SU-DHL-6 (cell line): Measurements from ENCODE around the gene HIPK2.

Source experiments
- H2AFZ ChIP-seq: fragments of 200-600 bp; sonication (generic); 2 replicates; pipeline ENCODE4 v1.6.1; 2014; ENCODE audit warnings: low read depth, mild to moderate bottlenecking, moderate library complexity, mixed read lengths, antibody characterized with exemption, low read length; ENCODE audit not compliant: severe bottlenecking
- H3F3A ChIP-seq: fragments of 200-600 bp; shearing (Covaris generic); 2 replicates; pipeline ENCODE4 v1.6.0; 2016; ENCODE audit warnings: antibody characterized with exemption, mild to moderate bottlenecking; ENCODE audit not compliant: insufficient read depth
- H3K27ac ChIP-seq: fragments of 200-600 bp; sonication (generic); 2 replicates; pipeline ENCODE4 v1.5.1; 2016; ENCODE audit warnings: low read depth, mild to moderate bottlenecking, low read length, moderate library complexity, mixed read lengths
- H3K27me3 ChIP-seq: fragments of 200-600 bp; sonication (generic), shearing (Covaris generic); 2 replicates; pipeline ENCODE4 v1.6.0; 2014; ENCODE audit warnings: mild to moderate bottlenecking, low read length
- H3K36me3 ChIP-seq: fragments of 200-600 bp; sonication (generic); 2 replicates; pipeline ENCODE4 v1.6.1; 2014; ENCODE audit warnings: mild to moderate bottlenecking, low read length, mixed read lengths
- H3K4me2 ChIP-seq: fragments of 300-600, 200-600 bp; shearing (Covaris generic), sonication (generic); 2 replicates; pipeline ENCODE4 v1.6.0; 2014; ENCODE audit warnings: low read length, low read depth, mild to moderate bottlenecking; ENCODE audit not compliant: poor library complexity, severe bottlenecking
- H3K4me3 ChIP-seq: fragments of 200-600 bp; sonication (generic); 2 replicates; pipeline ENCODE4 v1.5.1; 2014; ENCODE audit warnings: antibody characterized with exemption, low read length, mild to moderate bottlenecking, mixed read lengths; ENCODE audit not compliant: insufficient read depth, poor library complexity, severe bottlenecking
- H3K79me2 ChIP-seq: fragments of 200-600 bp; sonication (generic); 2 replicates; pipeline ENCODE4 v1.6.1; 2014; ENCODE audit warnings: mild to moderate bottlenecking, low read length, moderate library complexity; ENCODE audit not compliant: insufficient read depth
- H3K9ac ChIP-seq: fragments of 200-600 bp; sonication (generic); 2 replicates; pipeline ENCODE4 v1.7.0; 2014; ENCODE audit warnings: mild to moderate bottlenecking, low read length
- H3K9me2 ChIP-seq: fragments of 200-600 bp; sonication (generic); replicated peaks from 2 replicates; pipeline ENCODE4 v1.6.1; 2014; ENCODE audit warnings: low read length; ENCODE audit not compliant: insufficient read depth
- H3K9me3 ChIP-seq: fragments of 200-600 bp; sonication (generic); 2 replicates; pipeline ENCODE4 v1.6.1; 2014; ENCODE audit warnings: low read length, mixed read lengths; ENCODE audit not compliant: insufficient read depth
- H4K20me1 ChIP-seq: fragments of 200-600 bp; sonication (generic); 2 replicates; pipeline ENCODE4 v1.6.1; 2014; ENCODE audit warnings: low read depth, mild to moderate bottlenecking, antibody characterized with exemption, low read length, moderate library complexity, mixed read lengths
- EZH2phosphoT487 ChIP-seq: fragments of 200-600 bp; sonication (generic), shearing (Covaris generic); conservative IDR thresholded peaks from 2 replicates; pipeline ENCODE4 v1.6.1; 2018; ENCODE audit warnings: mild to moderate bottlenecking, antibody characterized with exemption, low read length, moderate library complexity, mixed read lengths
- TF ChIP-seq, protein P1 (sequence below): fragments of 200-600 bp; sonication (generic); IDR thresholded peaks from one replicate; pipeline ENCODE4 v1.5.1; 2017; ENCODE audit warnings: antibody characterized with exemption, mild to moderate bottlenecking, low read length, moderate library complexity; ENCODE audit not compliant: insufficient read depth, poor library complexity, severe bottlenecking

HIPK2 gene

GRCh38 chr7:139798221-139798620, 20.4 kb upstream of the HIPK2 start:
- no peaks in the 10 kb centered on the region for H3K27me3 ChIP-seq
- no peak overlapping the region for H3K27ac ChIP-seq
- no peaks in the 10 kb centered on the region for H3K79me2 ChIP-seq
- no peak overlapping the region for H2AFZ ChIP-seq
- no peak overlapping the region for H3K4me3 ChIP-seq
- H3F3A ChIP-seq = no peaks in the 10 kb centered on the region
- H3K4me2 ChIP-seq = no peak overlapping the region
- H3K9ac ChIP-seq = no peak overlapping the region
- H3K9me3 ChIP-seq = no peaks in the 10 kb centered on the region
- TF ChIP-seq EZH2phosphoT487 = no peak
- TF ChIP-seq, protein P1, sequence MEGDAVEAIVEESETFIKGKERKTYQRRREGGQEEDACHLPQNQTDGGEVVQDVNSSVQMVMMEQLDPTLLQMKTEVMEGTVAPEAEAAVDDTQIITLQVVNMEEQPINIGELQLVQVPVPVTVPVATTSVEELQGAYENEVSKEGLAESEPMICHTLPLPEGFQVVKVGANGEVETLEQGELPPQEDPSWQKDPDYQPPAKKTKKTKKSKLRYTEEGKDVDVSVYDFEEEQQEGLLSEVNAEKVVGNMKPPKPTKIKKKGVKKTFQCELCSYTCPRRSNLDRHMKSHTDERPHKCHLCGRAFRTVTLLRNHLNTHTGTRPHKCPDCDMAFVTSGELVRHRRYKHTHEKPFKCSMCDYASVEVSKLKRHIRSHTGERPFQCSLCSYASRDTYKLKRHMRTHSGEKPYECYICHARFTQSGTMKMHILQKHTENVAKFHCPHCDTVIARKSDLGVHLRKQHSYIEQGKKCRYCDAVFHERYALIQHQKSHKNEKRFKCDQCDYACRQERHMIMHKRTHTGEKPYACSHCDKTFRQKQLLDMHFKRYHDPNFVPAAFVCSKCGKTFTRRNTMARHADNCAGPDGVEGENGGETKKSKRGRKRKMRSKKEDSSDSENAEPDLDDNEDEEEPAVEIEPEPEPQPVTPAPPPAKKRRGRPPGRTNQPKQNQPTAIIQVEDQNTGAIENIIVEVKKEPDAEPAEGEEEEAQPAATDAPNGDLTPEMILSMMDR = no peak
- no peaks in the 10 kb centered on the region for H3K36me3 ChIP-seq
- H3K9me2 ChIP-seq = no peaks in the 10 kb centered on the region
- no peaks in the 10 kb centered on the region for H4K20me1 ChIP-seq

DNA sequence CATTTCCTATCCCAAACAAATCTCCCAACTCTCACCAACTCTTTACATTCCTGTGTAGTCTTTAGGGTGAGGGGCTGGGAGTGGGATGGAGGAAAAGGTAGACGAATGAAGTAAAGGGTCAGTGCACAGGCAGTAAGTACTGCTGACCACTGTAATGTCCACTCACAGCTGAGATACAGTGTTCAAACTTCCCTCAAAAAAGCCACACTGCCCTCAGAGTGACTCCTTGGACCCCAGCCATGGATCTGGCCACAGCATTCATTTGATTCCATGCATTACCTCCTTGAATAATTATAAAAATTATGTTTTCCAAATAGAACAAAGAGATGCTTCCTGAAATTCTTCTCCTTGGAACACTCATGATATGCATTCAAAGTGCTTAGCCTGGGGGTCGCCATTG, 19.8 kb upstream of the HIPK2 start:
- H3K27me3 ChIP-seq = no peaks in the 10 kb centered on the region
- H3K4me2 ChIP-seq = no peak overlapping the region
- no peak overlapping the region for H3K27ac ChIP-seq
- H3K36me3 ChIP-seq = no peaks in the 10 kb centered on the region
- no peak overlapping the region for H3K4me3 ChIP-seq
- H4K20me1 ChIP-seq = no peaks in the 10 kb centered on the region
- H2AFZ ChIP-seq = no peak overlapping the region
- no peaks in the 10 kb centered on the region for H3F3A ChIP-seq
- no peaks in the 10 kb centered on the region for H3K9me2 ChIP-seq
- no peak for TF ChIP-seq EZH2phosphoT487
- TF ChIP-seq, protein P1 = no peak
- H3K9me3 ChIP-seq = no peaks in the 10 kb centered on the region
- no peak overlapping the region for H3K9ac ChIP-seq
- H3K79me2 ChIP-seq = no peaks in the 10 kb centered on the region

- H3F3A ChIP-seq = no peaks in the 10 kb centered on the region
- no peaks in the 10 kb centered on the region for H3K9me2 ChIP-seq
- no peak overlapping the region for H3K4me3 ChIP-seq
- TF ChIP-seq, protein P1 = no peak
- TF ChIP-seq EZH2phosphoT487 = no peak
- H3K79me2 ChIP-seq = no peaks in the 10 kb centered on the region
- H2AFZ ChIP-seq = no peak overlapping the region
- no peaks in the 10 kb centered on the region for H3K27me3 ChIP-seq
- H3K4me2 ChIP-seq = no peak overlapping the region
- no peaks in the 10 kb centered on the region for H3K9me3 ChIP-seq
- H3K36me3 ChIP-seq = no peaks in the 10 kb centered on the region
- no peak overlapping the region for H3K27ac ChIP-seq
- no peak overlapping the region for H3K9ac ChIP-seq
- no peaks in the 10 kb centered on the region for H4K20me1 ChIP-seq
Observed at GRCh38 chr7:139791316-139791715, 13.5 kb upstream of the HIPK2 start.

DNA sequence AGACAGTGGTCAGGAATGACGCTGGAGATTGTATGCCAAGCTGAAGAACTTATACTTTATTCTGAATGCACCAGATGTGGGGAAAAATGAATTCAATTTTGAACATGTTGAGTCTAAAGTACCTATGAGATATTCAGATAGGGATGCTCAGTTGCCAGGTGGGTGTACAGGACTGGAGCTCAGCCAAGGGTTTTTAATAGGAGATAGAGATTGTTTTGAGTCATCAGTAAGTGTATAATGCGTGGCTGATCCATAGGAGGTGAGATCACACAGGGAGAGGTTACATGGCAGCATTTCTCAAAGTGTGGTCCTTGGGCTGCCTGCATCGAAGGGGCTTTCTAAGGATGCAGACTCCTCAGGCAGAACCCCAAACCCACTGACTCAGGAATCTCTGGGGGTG, 6.8 kb upstream of the HIPK2 start:
- no peaks in the 10 kb centered on the region for H3K36me3 ChIP-seq
- H4K20me1 ChIP-seq = no peaks in the 10 kb centered on the region
- no peak for TF ChIP-seq EZH2phosphoT487
- TF ChIP-seq, protein P1 = no peak
- no peaks in the 10 kb centered on the region for H3K9me2 ChIP-seq
- H3K4me3 ChIP-seq = no peak overlapping the region
- no peaks in the 10 kb centered on the region for H3K27me3 ChIP-seq
- no peak overlapping the region for H3K9ac ChIP-seq
- H2AFZ ChIP-seq = no peak overlapping the region
- H3F3A ChIP-seq = no peaks in the 10 kb centered on the region
- no peaks in the 10 kb centered on the region for H3K79me2 ChIP-seq
- no peak overlapping the region for H3K27ac ChIP-seq
- no peak overlapping the region for H3K4me2 ChIP-seq
- no peaks in the 10 kb centered on the region for H3K9me3 ChIP-seq
